ENCODE measurements around the gene DOCK6. TPM values are rescaled to one million over a fixed set of nuclear protein-coding genes. Genes with fewer than 3 reads are reported as not detected.
A peak's percentile ranks its signal among the peaks of the same experiment; 100 is the strongest.

The DOCK6 gene
- total RNA-seq, 1 donor: 183 TPM

DNA sequence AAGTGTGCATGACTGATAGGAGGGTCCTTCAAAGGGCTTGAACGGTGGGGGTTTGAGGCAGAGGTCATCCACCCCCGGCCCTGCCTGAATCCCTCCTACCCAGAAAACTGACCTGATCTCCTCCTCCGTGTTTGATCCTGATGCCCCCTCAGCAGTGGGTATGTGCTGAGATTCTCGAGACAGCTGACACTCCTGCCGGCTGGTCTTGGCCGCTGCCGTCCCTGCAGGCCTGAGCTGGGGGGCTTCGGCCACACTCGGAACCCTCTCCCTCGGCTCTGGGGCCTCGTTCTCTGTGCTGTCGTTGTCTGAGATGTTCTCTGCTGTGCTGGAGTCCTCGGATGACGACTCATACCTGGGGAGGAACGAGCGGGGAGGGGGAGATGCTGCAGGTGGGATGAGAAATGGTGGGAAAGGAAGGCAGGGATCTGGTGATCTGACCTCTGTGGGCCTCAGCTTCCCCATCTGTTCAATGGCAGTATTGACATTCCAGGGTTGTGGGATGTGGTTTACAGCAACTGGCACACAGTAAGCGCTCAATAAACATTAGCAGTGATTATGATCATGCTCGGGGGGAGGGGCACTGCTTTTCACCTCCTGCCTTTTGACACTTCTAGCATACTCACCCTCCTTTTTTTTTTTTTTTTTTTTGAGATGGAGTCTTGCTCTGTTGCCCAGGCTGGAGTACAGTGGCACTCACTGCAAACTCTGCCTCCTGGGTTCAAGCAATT lies 85.7 kb downstream of the DOCK6 start:
- no peak overlapping the region for H3K27ac ChIP-seq (ENCODE audit: low read depth, low read length)

GRCh38 chr19:11175920-11176319 lies 86.4 kb downstream of the DOCK6 start:
- Histone ChIP-seq H3K4me3 (ENCODE audit: insufficient read depth, low read length) (no peak overlapping the region), H3K27me3 (ENCODE audit: insufficient read depth, low read length) (no peaks in the 10 kb centered on the region), H3K9me3 (ENCODE audit: low read depth, low read length) (no peaks in the 10 kb centered on the region), H3K36me3 (ENCODE audit: insufficient read depth, low read length) (peaks cover 53% of the 10 kb centered on the region), H3K79me2 (ENCODE audit: insufficient read depth, low read length) (peaks cover 12% of the 10 kb centered on the region), H4K20me1 (ENCODE audit: insufficient read depth, low read length) (no peaks in the 10 kb centered on the region), H3K4me2 (ENCODE audit: insufficient read depth, low read length) (no peak overlapping the region), H3K4me1 (ENCODE audit: insufficient read depth, low read length) (peaks cover 16% of the 10 kb centered on the region), H2AFZ (ENCODE audit: low read length) (no peak overlapping the region), H3K27ac (ENCODE audit: low read depth, low read length) (no peak overlapping the region)
- peak; percentile 57 for DNase-seq (ENCODE audit: insufficient read length, low spot score, missing footprints)
- TF ChIP-seq, protein P1, sequence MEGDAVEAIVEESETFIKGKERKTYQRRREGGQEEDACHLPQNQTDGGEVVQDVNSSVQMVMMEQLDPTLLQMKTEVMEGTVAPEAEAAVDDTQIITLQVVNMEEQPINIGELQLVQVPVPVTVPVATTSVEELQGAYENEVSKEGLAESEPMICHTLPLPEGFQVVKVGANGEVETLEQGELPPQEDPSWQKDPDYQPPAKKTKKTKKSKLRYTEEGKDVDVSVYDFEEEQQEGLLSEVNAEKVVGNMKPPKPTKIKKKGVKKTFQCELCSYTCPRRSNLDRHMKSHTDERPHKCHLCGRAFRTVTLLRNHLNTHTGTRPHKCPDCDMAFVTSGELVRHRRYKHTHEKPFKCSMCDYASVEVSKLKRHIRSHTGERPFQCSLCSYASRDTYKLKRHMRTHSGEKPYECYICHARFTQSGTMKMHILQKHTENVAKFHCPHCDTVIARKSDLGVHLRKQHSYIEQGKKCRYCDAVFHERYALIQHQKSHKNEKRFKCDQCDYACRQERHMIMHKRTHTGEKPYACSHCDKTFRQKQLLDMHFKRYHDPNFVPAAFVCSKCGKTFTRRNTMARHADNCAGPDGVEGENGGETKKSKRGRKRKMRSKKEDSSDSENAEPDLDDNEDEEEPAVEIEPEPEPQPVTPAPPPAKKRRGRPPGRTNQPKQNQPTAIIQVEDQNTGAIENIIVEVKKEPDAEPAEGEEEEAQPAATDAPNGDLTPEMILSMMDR (IDR thresholded peaks at IDR 0.05; ENCODE audit: extremely low read depth, low read depth, low read length): no peak

More for the DNA sequence above, 85.7 kb downstream of the DOCK6 start:
- H2AFZ ChIP-seq (ENCODE audit: low read length): no peak overlapping the region
- peaks cover 17% of the 10 kb centered on the region for H3K79me2 ChIP-seq (ENCODE audit: insufficient read depth, low read length)
- peaks cover 16% of the 10 kb centered on the region for H3K4me1 ChIP-seq (ENCODE audit: insufficient read depth, low read length)
- TF ChIP-seq, protein P1 (IDR thresholded peaks at IDR 0.05; ENCODE audit: extremely low read depth, low read depth, low read length): no peak
- peaks cover 50% of the 10 kb centered on the region for H3K36me3 ChIP-seq (ENCODE audit: insufficient read depth, low read length)
- H4K20me1 ChIP-seq (ENCODE audit: insufficient read depth, low read length): no peaks in the 10 kb centered on the region
- H3K4me3 ChIP-seq (ENCODE audit: insufficient read depth, low read length): no peak overlapping the region
- H3K27me3 ChIP-seq (ENCODE audit: insufficient read depth, low read length): no peaks in the 10 kb centered on the region
- no peaks in the 10 kb centered on the region for H3K9me3 ChIP-seq (ENCODE audit: low read depth, low read length)
- H3K4me2 ChIP-seq (ENCODE audit: insufficient read depth, low read length): no peak overlapping the region
- DNase-seq (ENCODE audit: insufficient read length, low spot score, missing footprints): peak; percentile 46

- no peak for DNase-seq (ENCODE audit: insufficient read length, low spot score, missing footprints)
- H3K4me1 ChIP-seq (ENCODE audit: insufficient read depth, low read length): peaks cover 6% of the 10 kb centered on the region
- TF ChIP-seq, protein P1 (IDR thresholded peaks at IDR 0.05; ENCODE audit: extremely low read depth, low read depth, low read length): no peak
Observed at GRCh38 chr19:11174336-11174735, 88.0 kb downstream of the DOCK6 start.

DNA sequence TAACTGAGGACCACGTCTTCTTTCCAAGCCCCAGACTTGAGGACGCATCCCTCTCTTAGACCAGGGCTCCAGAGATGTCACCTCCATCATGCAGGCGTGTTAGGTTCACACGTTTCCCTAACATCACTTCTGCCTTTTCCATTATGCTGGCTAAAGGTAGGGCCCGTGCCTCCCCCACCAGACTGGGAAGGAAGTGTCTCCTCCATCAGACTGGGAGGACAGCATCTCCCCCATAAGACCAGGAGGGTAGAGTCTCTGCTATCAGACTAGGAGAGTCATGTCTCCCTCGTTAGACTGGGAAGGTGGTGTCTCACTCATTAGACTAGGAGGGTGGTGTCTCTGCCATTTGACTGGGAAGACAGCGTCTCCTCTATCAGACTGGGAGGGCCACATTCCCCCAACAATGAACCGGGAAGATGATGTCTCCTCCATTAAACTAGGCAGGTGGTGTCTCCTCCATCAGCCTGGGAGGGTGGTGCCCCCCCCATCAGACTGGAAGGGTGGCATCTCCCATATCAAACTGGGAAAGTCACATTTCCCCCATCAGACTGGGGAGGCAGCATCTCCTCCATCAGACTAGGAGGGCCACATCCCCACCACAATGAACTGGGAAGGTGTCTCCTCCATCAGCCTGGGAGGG lies 88.7 kb downstream of the DOCK6 start:
- no peaks in the 10 kb centered on the region for H4K20me1 ChIP-seq (ENCODE audit: insufficient read depth, low read length)
- H3K9me3 ChIP-seq (ENCODE audit: low read depth, low read length): no peaks in the 10 kb centered on the region
- peaks cover 8% of the 10 kb centered on the region for H3K4me1 ChIP-seq (ENCODE audit: insufficient read depth, low read length)
- no peaks in the 10 kb centered on the region for H3K27me3 ChIP-seq (ENCODE audit: insufficient read depth, low read length)
- peaks cover 71% of the 10 kb centered on the region for H3K36me3 ChIP-seq (ENCODE audit: insufficient read depth, low read length)
- H3K4me2 ChIP-seq (ENCODE audit: insufficient read depth, low read length): no peak overlapping the region
- TF ChIP-seq, protein P1 (IDR thresholded peaks at IDR 0.05; ENCODE audit: extremely low read depth, low read depth, low read length): no peak
- H3K4me3 ChIP-seq (ENCODE audit: insufficient read depth, low read length): no peak overlapping the region
- DNase-seq (ENCODE audit: insufficient read length, low spot score, missing footprints): no peak
- no peak overlapping the region for H3K27ac ChIP-seq (ENCODE audit: low read depth, low read length)
- no peaks in the 10 kb centered on the region for H3K79me2 ChIP-seq (ENCODE audit: insufficient read depth, low read length)
- H2AFZ ChIP-seq (ENCODE audit: low read length): no peak overlapping the region

More at GRCh38 chr19:11174336-11174735, 88.0 kb downstream of the DOCK6 start:
- Histone ChIP-seq H4K20me1 (ENCODE audit: insufficient read depth, low read length) (no peaks in the 10 kb centered on the region), H3K4me2 (ENCODE audit: insufficient read depth, low read length) (no peak overlapping the region), H2AFZ (ENCODE audit: low read length) (no peak overlapping the region), H3K36me3 (ENCODE audit: insufficient read depth, low read length) (peaks cover 68% of the 10 kb centered on the region), H3K4me3 (ENCODE audit: insufficient read depth, low read length) (no peak overlapping the region), H3K79me2 (ENCODE audit: insufficient read depth, low read length) (no peaks in the 10 kb centered on the region), H3K9me3 (ENCODE audit: low read depth, low read length) (no peaks in the 10 kb centered on the region), H3K27ac (ENCODE audit: low read depth, low read length) (no peak overlapping the region), H3K27me3 (ENCODE audit: insufficient read depth, low read length) (no peaks in the 10 kb centered on the region)

Data from osteoblast (primary cell).